OCI-LY1 (cell line): ENCODE results near the gene CUX1.

Experiments
- EZH2 ChIP-seq: fragments of 200-600 bp; sonication (generic), shearing (Covaris generic); IDR thresholded peaks from 2 replicates; pipeline ENCODE4 v1.8.0; 2017; ENCODE audit warnings: borderline replicate concordance, mixed run types, mild to moderate bottlenecking, antibody characterized with exemption, low read length, moderate library complexity, mixed read lengths
- TF ChIP-seq, protein P1 (sequence below): fragments of 200-600 bp; sonication (generic), shearing (Covaris generic); IDR thresholded peaks from 2 replicates; pipeline ENCODE4 v1.5.1; 2017; ENCODE audit warnings: mild to moderate bottlenecking, antibody characterized with exemption, low read length, moderate library complexity, mixed read lengths

DNA sequence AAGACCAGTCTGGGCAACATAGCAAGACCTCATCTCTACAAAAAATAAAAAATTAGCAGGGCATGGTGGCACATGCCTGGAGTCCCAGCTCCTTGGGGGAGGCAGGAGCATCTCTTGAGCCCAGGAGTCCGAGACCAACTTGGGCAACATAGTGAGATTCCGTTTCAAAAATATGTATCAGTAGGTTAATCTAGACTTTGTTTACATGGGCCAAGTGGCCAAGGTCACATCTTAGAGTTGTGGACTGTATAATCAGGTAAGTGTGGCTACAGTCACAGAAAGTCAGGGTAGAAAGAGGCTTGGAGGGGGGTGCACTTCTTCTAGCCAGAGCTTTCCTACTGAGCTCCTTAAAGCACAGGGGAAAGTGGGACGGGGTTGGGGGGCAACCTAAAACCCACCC, 174.4 kb downstream of the CUX1 start:
- TF ChIP-seq, protein P1, sequence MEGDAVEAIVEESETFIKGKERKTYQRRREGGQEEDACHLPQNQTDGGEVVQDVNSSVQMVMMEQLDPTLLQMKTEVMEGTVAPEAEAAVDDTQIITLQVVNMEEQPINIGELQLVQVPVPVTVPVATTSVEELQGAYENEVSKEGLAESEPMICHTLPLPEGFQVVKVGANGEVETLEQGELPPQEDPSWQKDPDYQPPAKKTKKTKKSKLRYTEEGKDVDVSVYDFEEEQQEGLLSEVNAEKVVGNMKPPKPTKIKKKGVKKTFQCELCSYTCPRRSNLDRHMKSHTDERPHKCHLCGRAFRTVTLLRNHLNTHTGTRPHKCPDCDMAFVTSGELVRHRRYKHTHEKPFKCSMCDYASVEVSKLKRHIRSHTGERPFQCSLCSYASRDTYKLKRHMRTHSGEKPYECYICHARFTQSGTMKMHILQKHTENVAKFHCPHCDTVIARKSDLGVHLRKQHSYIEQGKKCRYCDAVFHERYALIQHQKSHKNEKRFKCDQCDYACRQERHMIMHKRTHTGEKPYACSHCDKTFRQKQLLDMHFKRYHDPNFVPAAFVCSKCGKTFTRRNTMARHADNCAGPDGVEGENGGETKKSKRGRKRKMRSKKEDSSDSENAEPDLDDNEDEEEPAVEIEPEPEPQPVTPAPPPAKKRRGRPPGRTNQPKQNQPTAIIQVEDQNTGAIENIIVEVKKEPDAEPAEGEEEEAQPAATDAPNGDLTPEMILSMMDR: no peak
- TF ChIP-seq EZH2: no peak
